Calu3 (cell line): ENCODE results near the gene FAM241A. TPM values are rescaled to one million over a fixed set of nuclear protein-coding genes. Genes with fewer than 3 reads are reported as not detected.
"Not testable (repeated sequence)": the region's sequence is repeated elsewhere in the genome, so short reads cannot be mapped to it uniquely, and the experiment has no call there.

ENCODE experiments used
- BruUV-seq: library from RNA; stranded (reverse); fragments of 400-500 nt; replicated peaks from 2 replicates; lab custom pipeline; 2021; lab: Mats Ljungman, UMichigan
- CTCF ChIA-PET: fragments of 300-600 bp; sonication (Branson Sonifier 250); formaldehyde crosslinking; loops from one replicate; lab custom pipeline; 2022; ENCODE audit warnings: antibody characterized with exemption; lab: Charles Lee
- DNase-seq: peaks from one replicate; pipeline ENCODE4 v3.0.0; 2022
- H3K27ac Mint-ChIP-seq: one replicate; pipeline ENCODE4 v1.8.0; 2022; ENCODE audit warnings: mixed read lengths; ENCODE audit not compliant: unreplicated experiment
- H3K27me3 Mint-ChIP-seq: one replicate; pipeline ENCODE4 v1.8.0; 2022; ENCODE audit warnings: mixed read lengths; ENCODE audit not compliant: unreplicated experiment
- H3K36me3 Mint-ChIP-seq: one replicate; pipeline ENCODE4 v1.8.0; 2022; ENCODE audit warnings: mild to moderate bottlenecking, moderate library complexity, mixed read lengths; ENCODE audit not compliant: insufficient read depth, unreplicated experiment
- H3K4me1 Mint-ChIP-seq: one replicate; pipeline ENCODE4 v1.8.0; 2022; ENCODE audit warnings: mild to moderate bottlenecking, low read depth, mixed read lengths; ENCODE audit not compliant: unreplicated experiment
- H3K4me3 Mint-ChIP-seq: one replicate; pipeline ENCODE4 v1.8.0; 2022; ENCODE audit warnings: mild to moderate bottlenecking, low read depth, moderate library complexity, mixed read lengths; ENCODE audit not compliant: unreplicated experiment
- H3K9me3 Mint-ChIP-seq: one replicate; pipeline ENCODE4 v1.8.0; 2022; ENCODE audit warnings: low read depth, mixed read lengths; ENCODE audit not compliant: unreplicated experiment
- CTCF ChIP-seq: fragments of 200-600 bp; IDR thresholded peaks from one replicate; pipeline ENCODE4 v1.8.0; 2022; ENCODE audit warnings: antibody characterized with exemption; ENCODE audit not compliant: unreplicated experiment
- intact Hi-C: fragments of 100-400 bp; cut with micrococcal nuclease; formaldehyde crosslinking; loops from one replicate; pipeline ENCODE4 v1.10.0; 2022; ENCODE audit not compliant: unreplicated experiment
- total RNA-seq: library from RNA; stranded (reverse); gene quantifications from 2 replicates; pipeline ENCODE4 v1.2.3, GENCODE V29; 2022

The FAM241A gene
- total RNA-seq, 1 experiment from 2014 or later, result 1.6 TPM

- no peak overlapping the region for H3K4me3 Mint-ChIP-seq
- no TSS peak for BruUV-seq
- no peak for DNase-seq
- H3K4me1 Mint-ChIP-seq, result peaks cover 8% of the 10 kb centered on the region
- TF ChIP-seq CTCF, result no peak
- no peaks in the 10 kb centered on the region for H3K36me3 Mint-ChIP-seq
- CTCF ChIA-PET, result no interaction called here
- intact Hi-C loops, result no loop called here
- H3K27me3 Mint-ChIP-seq, result no peaks in the 10 kb centered on the region
- H3K27ac Mint-ChIP-seq, result no peak overlapping the region
- peaks cover 4% of the 10 kb centered on the region for H3K9me3 Mint-ChIP-seq
Measured at GRCh38 chr4:112156112-112156511, 10.9 kb downstream of the FAM241A start.

GRCh38 chr4:112156553-112156952 lies 11.3 kb downstream of the FAM241A start:
- H3K27ac Mint-ChIP-seq, result no peak overlapping the region
- peaks cover 8% of the 10 kb centered on the region for H3K4me1 Mint-ChIP-seq
- H3K4me3 Mint-ChIP-seq, result no peak overlapping the region
- H3K27me3 Mint-ChIP-seq, result no peaks in the 10 kb centered on the region
- H3K9me3 Mint-ChIP-seq, result peaks cover 6% of the 10 kb centered on the region
- DNase-seq, result no peak
- CTCF ChIA-PET, result no interaction called here
- TF ChIP-seq CTCF, result no peak
- intact Hi-C loops, result no loop called here
- H3K36me3 Mint-ChIP-seq, result no peaks in the 10 kb centered on the region
- BruUV-seq, result no TSS peak

- CTCF ChIA-PET, H3K36me3 Mint-ChIP-seq, BruUV-seq, intact Hi-C loops, H3K4me3 Mint-ChIP-seq, H3K4me1 Mint-ChIP-seq, H3K9me3 Mint-ChIP-seq, DNase-seq, H3K27ac Mint-ChIP-seq, H3K27me3 Mint-ChIP-seq: not testable (repeated sequence)
Measured at GRCh38 chr4:112163706-112164105, 18.5 kb downstream of the FAM241A start.

- Mint-ChIP-seq H3K36me3 (no peaks in the 10 kb centered on the region), H3K27me3 (no peaks in the 10 kb centered on the region), H3K27ac (no peak overlapping the region), H3K4me1 (peaks cover 13% of the 10 kb centered on the region), H3K9me3 (no peaks in the 10 kb centered on the region), H3K4me3 (no peak overlapping the region)
- intact Hi-C loops, result no loop called here
- CTCF ChIA-PET, result no interaction called here
- TF ChIP-seq CTCF, result no peak
- no peak for DNase-seq
- BruUV-seq, result no TSS peak
Measured at GRCh38 chr4:112167794-112168193, 22.5 kb downstream of the FAM241A start.

- CTCF ChIA-PET, result no interaction called here
- intact Hi-C loops, result no loop called here
- peak overlapping the region; percentile 82 for H3K27ac Mint-ChIP-seq
- no peaks in the 10 kb centered on the region for H3K27me3 Mint-ChIP-seq
- H3K36me3 Mint-ChIP-seq, result no peaks in the 10 kb centered on the region
- TF ChIP-seq CTCF, result no peak
- DNase-seq, result no peak
- H3K9me3 Mint-ChIP-seq, result no peaks in the 10 kb centered on the region
- no peak overlapping the region for H3K4me3 Mint-ChIP-seq
- H3K4me1 Mint-ChIP-seq, result peaks cover 13% of the 10 kb centered on the region
- no TSS peak for BruUV-seq
Measured at GRCh38 chr4:112168719-112169500, 23.7 kb downstream of the FAM241A start.
